GM12801 (cell line): Measurements from ENCODE around the gene GGACT.

Source experiments
- TF ChIP-seq, protein P1 (sequence below): IDR thresholded peaks from one replicate; pipeline ENCODE4 v1.5.1; 2011; ENCODE audit warnings: control low read depth; ENCODE audit not compliant: insufficient read length; ENCODE audit errors: extremely low read depth

Gene GGACT

GRCh38 chr13:100581030-100581429, 7.6 kb downstream of the GGACT start:
- TF ChIP-seq, protein P1, sequence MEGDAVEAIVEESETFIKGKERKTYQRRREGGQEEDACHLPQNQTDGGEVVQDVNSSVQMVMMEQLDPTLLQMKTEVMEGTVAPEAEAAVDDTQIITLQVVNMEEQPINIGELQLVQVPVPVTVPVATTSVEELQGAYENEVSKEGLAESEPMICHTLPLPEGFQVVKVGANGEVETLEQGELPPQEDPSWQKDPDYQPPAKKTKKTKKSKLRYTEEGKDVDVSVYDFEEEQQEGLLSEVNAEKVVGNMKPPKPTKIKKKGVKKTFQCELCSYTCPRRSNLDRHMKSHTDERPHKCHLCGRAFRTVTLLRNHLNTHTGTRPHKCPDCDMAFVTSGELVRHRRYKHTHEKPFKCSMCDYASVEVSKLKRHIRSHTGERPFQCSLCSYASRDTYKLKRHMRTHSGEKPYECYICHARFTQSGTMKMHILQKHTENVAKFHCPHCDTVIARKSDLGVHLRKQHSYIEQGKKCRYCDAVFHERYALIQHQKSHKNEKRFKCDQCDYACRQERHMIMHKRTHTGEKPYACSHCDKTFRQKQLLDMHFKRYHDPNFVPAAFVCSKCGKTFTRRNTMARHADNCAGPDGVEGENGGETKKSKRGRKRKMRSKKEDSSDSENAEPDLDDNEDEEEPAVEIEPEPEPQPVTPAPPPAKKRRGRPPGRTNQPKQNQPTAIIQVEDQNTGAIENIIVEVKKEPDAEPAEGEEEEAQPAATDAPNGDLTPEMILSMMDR: no peak

- TF ChIP-seq, protein P1: no peak
Observed at GRCh38 chr13:100580045-100580444, 8.5 kb downstream of the GGACT start.

DNA sequence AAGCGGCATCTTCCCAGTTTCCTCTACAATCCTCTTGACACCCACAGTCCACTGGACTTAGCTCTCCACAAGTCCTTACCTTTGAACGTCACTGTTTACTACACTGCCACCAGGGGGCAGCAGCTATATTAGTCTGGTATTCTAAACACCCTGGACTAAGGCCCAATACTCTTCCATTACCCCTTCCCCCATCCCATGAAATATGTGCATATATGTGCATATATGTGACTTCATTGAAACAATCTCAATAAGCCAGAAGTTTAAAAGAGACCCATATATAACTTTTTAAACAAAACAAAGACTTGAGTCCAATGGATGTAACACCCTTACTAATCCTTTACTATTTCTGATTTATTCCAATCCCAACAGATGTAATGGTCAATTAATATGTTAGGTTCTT, 15.5 kb downstream of the GGACT start:
- TF ChIP-seq, protein P1: no peak

GRCh38 chr13:100566543-100566942, 22.0 kb downstream of the GGACT start:
- TF ChIP-seq, protein P1: no peak

- TF ChIP-seq, protein P1: no peak
Observed at GRCh38 chr13:100565286-100565685, 23.3 kb downstream of the GGACT start.

DNA sequence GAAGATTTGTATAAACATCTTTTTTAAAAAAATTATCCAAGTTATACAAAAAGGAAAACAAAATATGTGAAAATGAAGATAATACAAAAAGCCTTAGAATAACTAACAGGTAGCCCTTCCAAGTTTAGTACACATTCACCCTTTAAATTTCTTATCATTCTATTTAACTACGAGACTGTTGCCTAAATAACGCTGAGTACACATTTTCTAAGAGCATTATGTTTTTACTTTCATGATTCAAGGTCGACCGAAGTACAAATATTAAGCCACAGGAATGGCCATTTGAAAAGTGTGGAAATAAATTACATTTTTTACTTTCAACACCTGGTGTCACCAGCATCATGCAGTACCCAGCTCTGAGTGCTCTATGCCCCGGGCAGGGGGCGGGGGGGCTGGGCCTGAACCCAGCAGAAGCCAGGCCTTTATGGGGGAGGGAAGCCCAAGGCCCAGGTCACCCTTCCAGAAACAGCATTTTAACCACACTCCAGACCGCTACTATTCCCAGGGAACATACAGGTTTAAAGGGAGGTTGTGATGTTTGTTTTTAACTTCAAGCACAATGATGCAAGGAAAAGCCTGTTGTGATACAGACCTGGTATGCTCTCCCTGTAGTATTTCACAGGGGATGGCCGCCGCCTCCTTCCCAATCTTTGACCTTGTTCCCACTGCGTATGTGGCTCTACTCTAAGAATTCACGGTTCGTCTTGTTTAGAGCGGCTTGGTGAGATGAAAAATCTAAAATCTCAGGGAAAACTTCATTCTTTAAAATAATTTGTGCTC, 24.0 kb downstream of the GGACT start:
- TF ChIP-seq, protein P1: no peak

GRCh38 chr13:100563779-100564178, 24.8 kb downstream of the GGACT start:
- TF ChIP-seq, protein P1: no peak
